ENCODE data around the gene RNF182.

DNA sequence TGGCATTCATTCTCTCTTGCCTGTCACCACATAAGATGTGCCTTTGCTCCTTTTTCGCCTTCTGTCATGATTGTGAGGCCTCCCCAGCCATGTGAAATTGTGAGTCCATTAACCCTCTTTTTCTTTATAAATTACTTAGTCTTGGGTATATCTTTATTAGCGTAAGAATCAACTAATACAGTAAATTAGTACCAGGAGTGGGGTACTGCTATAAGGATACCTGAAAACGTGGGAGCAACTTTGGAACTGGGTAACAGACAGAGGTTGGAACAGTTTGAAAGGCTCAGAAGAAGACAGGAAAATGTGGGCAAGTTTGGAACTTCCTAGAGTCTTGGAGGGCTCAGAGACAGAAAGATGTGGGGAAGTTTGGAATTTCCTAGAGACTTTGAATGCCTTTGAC, 46.6 kb downstream of the RNF182 start:
- TF ChIP-seq, protein P1, sequence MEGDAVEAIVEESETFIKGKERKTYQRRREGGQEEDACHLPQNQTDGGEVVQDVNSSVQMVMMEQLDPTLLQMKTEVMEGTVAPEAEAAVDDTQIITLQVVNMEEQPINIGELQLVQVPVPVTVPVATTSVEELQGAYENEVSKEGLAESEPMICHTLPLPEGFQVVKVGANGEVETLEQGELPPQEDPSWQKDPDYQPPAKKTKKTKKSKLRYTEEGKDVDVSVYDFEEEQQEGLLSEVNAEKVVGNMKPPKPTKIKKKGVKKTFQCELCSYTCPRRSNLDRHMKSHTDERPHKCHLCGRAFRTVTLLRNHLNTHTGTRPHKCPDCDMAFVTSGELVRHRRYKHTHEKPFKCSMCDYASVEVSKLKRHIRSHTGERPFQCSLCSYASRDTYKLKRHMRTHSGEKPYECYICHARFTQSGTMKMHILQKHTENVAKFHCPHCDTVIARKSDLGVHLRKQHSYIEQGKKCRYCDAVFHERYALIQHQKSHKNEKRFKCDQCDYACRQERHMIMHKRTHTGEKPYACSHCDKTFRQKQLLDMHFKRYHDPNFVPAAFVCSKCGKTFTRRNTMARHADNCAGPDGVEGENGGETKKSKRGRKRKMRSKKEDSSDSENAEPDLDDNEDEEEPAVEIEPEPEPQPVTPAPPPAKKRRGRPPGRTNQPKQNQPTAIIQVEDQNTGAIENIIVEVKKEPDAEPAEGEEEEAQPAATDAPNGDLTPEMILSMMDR (IDR thresholded peaks at IDR 0.05; ENCODE audit: low read depth, low read length, poor library complexity, severe bottlenecking): no peak
- no peak for TF ChIP-seq EZH2phosphoT487 (IDR thresholded peaks at IDR 0.05; ENCODE audit: borderline replicate concordance, low read length)

Measured in DOHH2 (cell line).